ENCODE results near the gene SMAD6.

Gene SMAD6

DNA sequence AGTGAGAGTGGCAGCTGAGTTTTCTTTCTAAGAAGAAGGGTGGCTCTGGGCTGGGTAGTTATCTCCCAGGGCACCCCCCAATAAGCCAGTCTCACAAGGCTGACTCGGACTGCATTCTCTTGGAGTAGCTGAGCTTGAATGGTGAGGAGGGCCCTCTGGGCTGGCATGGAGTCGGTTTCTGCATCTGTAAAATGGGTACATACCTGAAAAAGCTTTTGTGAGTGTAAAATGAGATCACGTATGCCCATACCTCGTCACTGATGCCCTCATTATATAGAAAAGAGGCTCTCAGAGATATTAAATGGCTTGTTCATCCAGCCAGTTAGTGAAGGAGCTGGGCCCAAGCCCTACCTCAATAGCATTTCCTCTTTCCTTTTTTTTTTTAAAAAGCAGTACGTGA is 41.2 kb downstream of the SMAD6 start:
- no peak overlapping the region for H3K4me3 ChIP-seq (ENCODE audit: low read depth, low read length)
- no peak for DNase-seq (ENCODE audit: low read depth)
- no peak for TF ChIP-seq CTCF (IDR thresholded peaks at IDR 0.05; ENCODE audit: insufficient read depth, low read depth, low read length, missing control alignments)

- no peak for TF ChIP-seq CTCF (IDR thresholded peaks at IDR 0.05; ENCODE audit: insufficient read depth, low read depth, low read length, missing control alignments)
- no peak for DNase-seq (ENCODE audit: low read depth)
- H3K4me3 ChIP-seq (ENCODE audit: low read depth, low read length), result no peak overlapping the region
Measured at GRCh38 chr15:66743703-66744536, 41.9 kb downstream of the SMAD6 start.

GRCh38 chr15:66744610-66745279 is 42.7 kb downstream of the SMAD6 start:
- TF ChIP-seq CTCF (IDR thresholded peaks at IDR 0.05; ENCODE audit: insufficient read depth, low read depth, low read length, missing control alignments), result no peak
- no peak overlapping the region for H3K4me3 ChIP-seq (ENCODE audit: low read depth, low read length)
- no peak for DNase-seq (ENCODE audit: low read depth)

GRCh38 chr15:66745530-66746230 is 43.6 kb downstream of the SMAD6 start:
- no peak for DNase-seq (ENCODE audit: low read depth)
- no peak for TF ChIP-seq CTCF (IDR thresholded peaks at IDR 0.05; ENCODE audit: insufficient read depth, low read depth, low read length, missing control alignments)
- H3K4me3 ChIP-seq (ENCODE audit: low read depth, low read length), result no peak overlapping the region

DNA sequence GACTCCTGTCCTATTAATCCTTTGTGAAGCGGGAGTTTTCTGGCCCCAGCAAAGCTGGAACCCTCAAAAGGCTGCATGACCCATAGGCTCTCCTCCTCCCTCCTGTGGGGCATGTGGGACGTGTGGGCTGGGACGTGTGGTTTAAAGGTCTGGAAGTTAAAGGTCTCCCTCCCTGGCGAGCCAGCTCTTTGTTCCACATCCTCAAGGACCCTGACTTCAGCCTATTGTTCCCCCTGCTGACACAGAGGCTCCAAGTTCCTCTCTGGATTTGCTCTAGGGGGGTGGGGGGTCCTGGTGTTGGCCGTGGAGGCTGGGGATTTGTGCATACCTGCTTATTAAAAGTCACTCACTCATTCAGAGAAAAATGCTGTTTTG is 44.2 kb downstream of the SMAD6 start:
- TF ChIP-seq CTCF (IDR thresholded peaks at IDR 0.05; ENCODE audit: insufficient read depth, low read depth, low read length, missing control alignments), result no peak
- no peak overlapping the region for H3K4me3 ChIP-seq (ENCODE audit: low read depth, low read length)
- no peak for DNase-seq (ENCODE audit: low read depth)

GRCh38 chr15:66747223-66747622 is 45.2 kb downstream of the SMAD6 start:
- TF ChIP-seq CTCF (IDR thresholded peaks at IDR 0.05; ENCODE audit: insufficient read depth, low read depth, low read length, missing control alignments), result no peak
- no peak for DNase-seq (ENCODE audit: low read depth)
- H3K4me3 ChIP-seq (ENCODE audit: low read depth, low read length), result no peak overlapping the region

All from GM12865 (cell line).